ENCODE results near the gene USP20.

- TF ChIP-seq POLR2A (IDR thresholded peaks at IDR 0.05) (no peak), CTCF (IDR thresholded peaks at IDR 0.05) (no peak), POLR2AphosphoS5 (IDR thresholded peaks at IDR 0.05) (peak in 3 of 4 donors; percentile 7 to 27 (median 8))
Measured at GRCh38 chr9:129887334-129888292, 52.4 kb downstream of the USP20 start.
